K562 (cell line): ENCODE measurements around the gene FXYD4. TPM values are rescaled to one million over a fixed set of nuclear protein-coding genes. Genes with fewer than 3 reads are reported as not detected.

Experiments
- ATAC-seq: fragments of 200-7000 bp; cut with Tn5 transposase; 3 replicates; pipeline ENCODE4 v1.9.1; 2020; ENCODE audit warnings: moderate library complexity
- BruUV-seq: library from RNA; stranded (reverse); fragments of 400-500 nt; replicated peaks from 2 replicates; lab custom pipeline; 2021; lab: Mats Ljungman, UMichigan
- CTCF ChIA-PET: fragments of 300-600 bp; formaldehyde crosslinking; extraction: SDS; loops from one replicate; lab custom pipeline; 2021; ENCODE audit warnings: low intra/inter-chr PET ratio; lab: Yijun Ruan, JAX
- POLR2A ChIA-PET: fragments of 300-600, 350-650 bp; sonication (Branson Sonifier 250); formaldehyde crosslinking; extraction: SDS; loops from one replicate; lab custom pipeline; 2021; ENCODE audit warnings: antibody characterized with exemption, inconsistent platforms; lab: Yijun Ruan, JAX
- DNase-seq, 4 experiments: peaks; one replicate each; pipeline versions ENCODE4 v3.0.0 to v3.0.0-alpha.2; 2011 to 2018; ENCODE audit warnings: low spot score in 3 of 4, mixed read lengths in 3 of 4; ENCODE audit errors: extremely low read depth in 1 of 4
- FAIRE-seq: peaks from 2 replicates; lab custom pipeline; 2011; peaks lifted over from hg19 to GRCh38; lab: Jason Lieb, UNC
- H2AFZ ChIP-seq: 2 replicates; pipeline ENCODE4 v1.6.0; 2011; ENCODE audit warnings: low read depth, low read length, control low read depth, inconsistent platforms
- H3K27ac ChIP-seq: fragments of 200-600 bp; 3 replicates; pipeline ENCODE4 v1.8.0; 2011; ENCODE audit warnings: low read depth, mild to moderate bottlenecking, control low read depth, inconsistent platforms, low read length, moderate library complexity, mixed read lengths; ENCODE audit errors: extremely low read depth
- H3K27me3 ChIP-seq, 2 experiments: fragments of 300-600 bp in 1 of 2; 2 replicates in 1 of 2; 3 replicates in 1 of 2; pipeline versions ENCODE4 v1.6.0 to v1.8.0; 2011; ENCODE audit warnings: inconsistent platforms in 2 of 2, low read length in 2 of 2, mild to moderate bottlenecking in 1 of 2, mixed read lengths in 1 of 2, moderate library complexity in 1 of 2; ENCODE audit not compliant: control insufficient read depth in 2 of 2, insufficient read depth in 2 of 2
- H3K36me3 ChIP-seq: fragments of 300-600 bp; 3 replicates; pipeline ENCODE4 v1.8.0; 2011; ENCODE audit warnings: mild to moderate bottlenecking, low read length, inconsistent platforms; ENCODE audit not compliant: control insufficient read depth, insufficient read depth
- H3K4me1 ChIP-seq, 2 experiments: fragments of 200-600 bp in 1 of 2; replicated peaks in 1 of 2; 2 replicates in 1 of 2; 3 replicates in 1 of 2; pipeline versions ENCODE4 v1.5.1 to v1.8.0; 2011; ENCODE audit warnings: inconsistent platforms in 2 of 2, low read length in 2 of 2, mild to moderate bottlenecking in 1 of 2, mixed read lengths in 1 of 2, moderate library complexity in 1 of 2; ENCODE audit not compliant: control insufficient read depth in 2 of 2, insufficient read depth in 2 of 2
- H3K4me2 ChIP-seq: 2 replicates; pipeline ENCODE4 v1.6.1; 2011; ENCODE audit warnings: low read length, control low read depth, inconsistent platforms, mixed read lengths; ENCODE audit not compliant: insufficient read depth
- H3K4me3 ChIP-seq: fragments of 200-600 bp; sonication (generic), shearing (Covaris generic); 2 replicates; pipeline ENCODE4 v1.5.1; 2016; ENCODE audit warnings: control low read depth, inconsistent platforms
- H3K79me2 ChIP-seq: fragments of 200-600 bp; 3 replicates; pipeline ENCODE4 v1.8.0; 2011; ENCODE audit warnings: low read length, inconsistent platforms; ENCODE audit not compliant: control insufficient read depth, insufficient read depth
- H3K9ac ChIP-seq, 2 experiments: 2 replicates each; pipeline versions ENCODE4 v1.6.0 to v1.6.1; 2011; ENCODE audit warnings: low read depth in 2 of 2, low read length in 2 of 2, control low read depth in 1 of 2, inconsistent platforms in 1 of 2, mild to moderate bottlenecking in 1 of 2, mixed read lengths in 1 of 2; ENCODE audit not compliant: insufficient read depth in 1 of 2
- H3K9me1 ChIP-seq: one replicate; pipeline ENCODE4 v1.6.0; 2011; ENCODE audit warnings: inconsistent platforms, mild to moderate bottlenecking, low read length, moderate library complexity; ENCODE audit not compliant: control insufficient read depth, insufficient read depth
- H3K9me3 ChIP-seq: replicated peaks from 2 replicates; pipeline ENCODE4 v1.5.1; 2011; ENCODE audit warnings: low read depth, low read length, inconsistent platforms; ENCODE audit not compliant: control insufficient read depth, insufficient read depth
- H4K20me1 ChIP-seq: replicated peaks from 2 replicates; pipeline ENCODE4 v1.6.1; 2011; ENCODE audit warnings: low read length, inconsistent platforms, mixed read lengths; ENCODE audit not compliant: control insufficient read depth, insufficient read depth
- ARID1B ChIP-seq: fragments of 450-650 bp; IDR thresholded peaks from 2 replicates; pipeline ENCODE4 v1.6.1; 2016; ENCODE audit warnings: antibody characterized with exemption, mild to moderate bottlenecking, inconsistent platforms
- HMG20B ChIP-seq: fragments of 250-450 bp; sonication (Bioruptor Pico); IDR thresholded peaks from 2 replicates; pipeline ENCODE4 v1.5.0; 2021; ENCODE audit warnings: mild to moderate bottlenecking
- NFXL1 ChIP-seq: fragments of 450-650 bp; formaldehyde crosslinking; IDR thresholded peaks from 2 replicates; pipeline ENCODE4 v1.4.0; 2021; ENCODE audit warnings: mild to moderate bottlenecking
- PHF20 ChIP-seq: fragments of 450-650 bp; IDR thresholded peaks from 2 replicates; pipeline ENCODE4 v1.6.1; 2018; ENCODE audit not compliant: partially characterized antibody
- ZKSCAN1 ChIP-seq: fragments of 150-350 bp; IDR thresholded peaks from 2 replicates; pipeline ENCODE4 v1.6.1; 2016; ENCODE audit warnings: low read depth, low read length
- ZNF133 ChIP-seq: fragments of 250-450 bp; sonication (Bioruptor Pico); IDR thresholded peaks from 2 replicates; pipeline ENCODE4 v1.4.0; 2020; ENCODE audit warnings: mild to moderate bottlenecking
- ZNF384 ChIP-seq: IDR thresholded peaks from 2 replicates; pipeline ENCODE4 v1.6.1; 2012; ENCODE audit warnings: low read depth, low read length, improper control_type of control experiment
- WGBS: fragments of 100-300 bp; shearing (Covaris generic); methylation state at CpG from one replicate; pipeline ENCODE4 v1.1.6; 2016; ENCODE audit warnings: low coverage, mixed read lengths; ENCODE audit not compliant: insufficient coverage; ENCODE audit errors: missing lambda C conversion rate; 5-methylcytosine and 5-hydroxymethylcytosine counted together
- in situ Hi-C: fragments of 300-500 bp; cut with MboI; formaldehyde crosslinking; loops from 4 replicates; pipeline ENCODE4 v1.15.0; 2018; ENCODE audit warnings: inconsistent platforms, mixed read lengths
- intact Hi-C: fragments of 100-400 bp; cut with micrococcal nuclease; formaldehyde crosslinking; loops from 2 replicates; pipeline ENCODE4 v1.14.2; 2022
- polyA plus RNA-seq, 8 experiments: library from polyadenylated mRNA; depleted of rRNA in 4 of 8; stranded (reverse) in 5 of 8; unstranded in 3 of 8; fragments of >200 nt; fragmentation: Nextera tagmentation in 2 of 8; fragmentation: Illumina TruSeq in 1 of 8; extraction: Ambion mirVana in 2 of 8; extraction: Trizol in 1 of 8; gene quantifications; 2 replicates each; pipeline versions ENCODE4 v1.2.1 to v1.2.3, GENCODE V29; 2011 to 2014; ENCODE audit warnings: inconsistent platforms in 1 of 8, missing spikeins in 1 of 8
- total RNA-seq, 7 experiments: library from RNA; depleted of rRNA in 6 of 7; stranded (reverse); fragments of >200 nt in 6 of 7; fragmentation: Illumina TruSeq in 2 of 7; extraction: Trizol in 2 of 7; gene quantifications; 2 replicates each; pipeline versions ENCODE4 v1.2.1 to v1.2.3, GENCODE V29; 2011 to 2021; ENCODE audit warnings: low replicate concordance in 1 of 7
- TF ChIP-seq, protein P1 (sequence below): sonication (generic); formaldehyde crosslinking; IDR thresholded peaks from 2 replicates; pipeline ENCODE4 v1.8.0; 2023; ENCODE audit warnings: mild to moderate bottlenecking, missing genetic modification reagents
- TF ChIP-seq, protein P2 (sequence below): sonication (generic); formaldehyde crosslinking; IDR thresholded peaks from 2 replicates; pipeline ENCODE4 v1.8.1; 2023; ENCODE audit warnings: mild to moderate bottlenecking, missing genetic modification reagents
- TF ChIP-seq, protein P3 (sequence below): sonication (generic); formaldehyde crosslinking; IDR thresholded peaks from 2 replicates; pipeline ENCODE4 v1.8.0; 2022; ENCODE audit warnings: mild to moderate bottlenecking, missing genetic modification reagents, borderline replicate concordance

FXYD4 gene
- total and polyA plus RNA-seq, 9 of the 15 experiments (the other 6 are each of a cell fraction or from before 2014, with no cell fraction given): not detected

DNA sequence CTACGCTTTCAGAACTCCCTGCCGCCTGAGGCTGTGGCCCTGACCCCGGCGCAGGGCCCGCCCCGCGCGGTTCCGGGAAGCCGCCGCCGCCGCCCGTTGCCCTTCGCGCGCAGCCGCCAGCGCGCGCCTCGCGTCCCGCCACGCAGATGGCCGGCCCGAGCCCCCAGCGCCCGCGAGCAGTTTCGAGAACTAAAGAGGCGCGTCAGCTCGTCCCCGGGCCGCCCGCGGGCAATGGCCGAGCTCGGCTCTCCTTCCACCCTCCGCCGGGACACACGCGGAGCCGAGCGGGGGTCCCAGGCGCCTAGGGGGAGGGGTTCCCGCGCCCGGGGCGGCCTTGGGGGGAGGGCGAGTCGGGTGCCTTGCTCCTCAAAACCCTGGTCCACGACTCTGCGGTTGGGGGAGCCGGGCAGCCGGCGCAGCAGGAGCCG, 35.7 kb downstream of the FXYD4 start (continued):
- TF ChIP-seq, protein P1, sequence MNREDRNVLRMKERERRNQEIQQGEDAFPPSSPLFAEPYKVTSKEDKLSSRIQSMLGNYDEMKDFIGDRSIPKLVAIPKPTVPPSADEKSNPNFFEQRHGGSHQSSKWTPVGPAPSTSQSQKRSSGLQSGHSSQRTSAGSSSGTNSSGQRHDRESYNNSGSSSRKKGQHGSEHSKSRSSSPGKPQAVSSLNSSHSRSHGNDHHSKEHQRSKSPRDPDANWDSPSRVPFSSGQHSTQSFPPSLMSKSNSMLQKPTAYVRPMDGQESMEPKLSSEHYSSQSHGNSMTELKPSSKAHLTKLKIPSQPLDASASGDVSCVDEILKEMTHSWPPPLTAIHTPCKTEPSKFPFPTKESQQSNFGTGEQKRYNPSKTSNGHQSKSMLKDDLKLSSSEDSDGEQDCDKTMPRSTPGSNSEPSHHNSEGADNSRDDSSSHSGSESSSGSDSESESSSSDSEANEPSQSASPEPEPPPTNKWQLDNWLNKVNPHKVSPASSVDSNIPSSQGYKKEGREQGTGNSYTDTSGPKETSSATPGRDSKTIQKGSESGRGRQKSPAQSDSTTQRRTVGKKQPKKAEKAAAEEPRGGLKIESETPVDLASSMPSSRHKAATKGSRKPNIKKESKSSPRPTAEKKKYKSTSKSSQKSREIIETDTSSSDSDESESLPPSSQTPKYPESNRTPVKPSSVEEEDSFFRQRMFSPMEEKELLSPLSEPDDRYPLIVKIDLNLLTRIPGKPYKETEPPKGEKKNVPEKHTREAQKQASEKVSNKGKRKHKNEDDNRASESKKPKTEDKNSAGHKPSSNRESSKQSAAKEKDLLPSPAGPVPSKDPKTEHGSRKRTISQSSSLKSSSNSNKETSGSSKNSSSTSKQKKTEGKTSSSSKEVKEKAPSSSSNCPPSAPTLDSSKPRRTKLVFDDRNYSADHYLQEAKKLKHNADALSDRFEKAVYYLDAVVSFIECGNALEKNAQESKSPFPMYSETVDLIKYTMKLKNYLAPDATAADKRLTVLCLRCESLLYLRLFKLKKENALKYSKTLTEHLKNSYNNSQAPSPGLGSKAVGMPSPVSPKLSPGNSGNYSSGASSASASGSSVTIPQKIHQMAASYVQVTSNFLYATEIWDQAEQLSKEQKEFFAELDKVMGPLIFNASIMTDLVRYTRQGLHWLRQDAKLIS (CRISPR knock-in tag): peak; percentile 16; the same call in 1 of the 2 replicates

DNA sequence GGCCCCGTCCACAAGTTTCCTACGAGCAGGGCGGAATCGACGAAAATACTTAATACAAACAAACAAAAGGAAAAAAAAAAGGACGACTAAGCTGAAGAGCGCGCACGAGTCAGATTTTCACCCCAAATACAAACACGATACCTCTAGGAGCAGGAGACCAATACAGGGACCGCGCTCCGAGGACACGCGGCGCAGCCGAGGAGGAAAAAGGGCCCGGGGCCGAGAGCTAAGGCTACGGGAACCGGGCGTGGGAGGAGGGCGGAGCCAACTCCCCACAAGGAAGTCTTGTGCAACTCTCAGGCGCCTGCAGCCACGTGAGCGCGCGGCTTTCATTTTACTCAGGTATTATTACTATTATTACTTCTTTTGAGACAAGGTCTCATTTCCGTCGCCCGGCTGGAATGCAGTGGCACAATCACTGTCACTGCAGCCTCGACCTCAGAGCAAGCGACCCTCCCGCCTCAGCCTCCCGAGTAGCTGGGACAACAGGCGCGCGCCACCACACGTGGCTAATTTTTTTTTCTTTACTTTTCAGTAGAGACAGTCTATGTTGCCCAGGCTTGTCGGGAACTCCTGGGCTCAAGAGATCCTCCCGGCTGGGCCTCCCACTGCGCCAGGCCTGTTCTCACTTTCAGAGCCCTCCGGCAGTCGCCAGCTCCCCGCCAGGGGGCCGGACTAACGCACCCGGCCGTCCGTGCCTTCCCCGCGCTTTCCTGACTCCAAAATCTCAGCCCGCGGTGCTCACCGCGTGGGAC, 36.3 kb downstream of the FXYD4 start:
- Histone ChIP-seq H3K79me2 (peaks cover 70% of the 10 kb centered on the region), H3K4me1 (peaks cover 22 to 50% of the 10 kb centered on the region in 2 experiments; a peak in 4 of 5 replicates), H3K9me1 (no peaks in the 10 kb centered on the region), H3K27me3 (no peaks in the 10 kb centered on the region), H3K4me3 (peak overlapping the region; percentile 82), H3K4me2 (peak overlapping the region; percentile 84), H3K36me3 (peaks cover 32% of the 10 kb centered on the region; the same call in 2 of the 3 replicates), H2AFZ (peak overlapping the region; percentile 38), H3K27ac (peak overlapping the region; percentile 91), H3K9me3 (no peaks in the 10 kb centered on the region), H4K20me1 (peaks cover 34% of the 10 kb centered on the region), H3K9ac (peak overlapping the region; percentile 91 to 99)
- BruUV-seq: TSS peak; percentile 37
- in situ Hi-C loops: no loop called here
- peak; percentile 84 for FAIRE-seq
- DNase-seq: peak; percentile 70 to 97 (median 82)
- ChIA-PET POLR2A (interaction anchor here (0.6 to 3.9 kb wide), 24 partner anchors 10 to 428 kb away, joined by 3 to 60 read pairs (median 4); partner anchors contain the start of gene ZNF487), CTCF (interaction anchor here (0.8 kb wide), 1 partner anchor 28 kb away, joined by 3 read pairs; no protein-coding TSS in a partner anchor)
- under 1% methylated on average over 46 of the region's 56 CpGs for WGBS
- peak; percentile 69 for ATAC-seq
- intact Hi-C loops: loop anchor here (1.0 kb wide), 2 partner anchors 8 to 29 kb away; no protein-coding TSS in a partner anchor
- TF ChIP-seq NFXL1 (CRISPR knock-in tag) (no peak), ARID1B (peak; percentile 50), HMG20B (CRISPR knock-in tag) (peak; percentile 27; the same call in 1 of the 2 replicates), ZKSCAN1 (peak; percentile 36; the same call in 1 of the 2 replicates), PHF20 (no peak), ZNF133 (CRISPR knock-in tag) (no peak), ZNF384 (peak; percentile 51)
- TF ChIP-seq, protein P2, sequence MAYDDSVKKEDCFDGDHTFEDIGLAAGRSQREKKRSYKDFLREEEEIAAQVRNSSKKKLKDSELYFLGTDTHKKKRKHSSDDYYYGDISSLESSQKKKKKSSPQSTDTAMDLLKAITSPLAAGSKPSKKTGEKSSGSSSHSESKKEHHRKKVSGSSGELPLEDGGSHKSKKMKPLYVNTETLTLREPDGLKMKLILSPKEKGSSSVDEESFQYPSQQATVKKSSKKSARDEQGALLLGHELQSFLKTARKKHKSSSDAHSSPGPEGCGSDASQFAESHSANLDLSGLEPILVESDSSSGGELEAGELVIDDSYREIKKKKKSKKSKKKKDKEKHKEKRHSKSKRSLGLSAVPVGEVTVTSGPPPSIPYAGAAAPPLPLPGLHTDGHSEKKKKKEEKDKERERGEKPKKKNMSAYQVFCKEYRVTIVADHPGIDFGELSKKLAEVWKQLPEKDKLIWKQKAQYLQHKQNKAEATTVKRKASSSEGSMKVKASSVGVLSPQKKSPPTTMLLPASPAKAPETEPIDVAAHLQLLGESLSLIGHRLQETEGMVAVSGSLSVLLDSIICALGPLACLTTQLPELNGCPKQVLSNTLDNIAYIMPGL (CRISPR knock-in tag): 0 out of 2 replicates have a peak, but pooled peaks have one; percentile 7
- TF ChIP-seq, protein P3, sequence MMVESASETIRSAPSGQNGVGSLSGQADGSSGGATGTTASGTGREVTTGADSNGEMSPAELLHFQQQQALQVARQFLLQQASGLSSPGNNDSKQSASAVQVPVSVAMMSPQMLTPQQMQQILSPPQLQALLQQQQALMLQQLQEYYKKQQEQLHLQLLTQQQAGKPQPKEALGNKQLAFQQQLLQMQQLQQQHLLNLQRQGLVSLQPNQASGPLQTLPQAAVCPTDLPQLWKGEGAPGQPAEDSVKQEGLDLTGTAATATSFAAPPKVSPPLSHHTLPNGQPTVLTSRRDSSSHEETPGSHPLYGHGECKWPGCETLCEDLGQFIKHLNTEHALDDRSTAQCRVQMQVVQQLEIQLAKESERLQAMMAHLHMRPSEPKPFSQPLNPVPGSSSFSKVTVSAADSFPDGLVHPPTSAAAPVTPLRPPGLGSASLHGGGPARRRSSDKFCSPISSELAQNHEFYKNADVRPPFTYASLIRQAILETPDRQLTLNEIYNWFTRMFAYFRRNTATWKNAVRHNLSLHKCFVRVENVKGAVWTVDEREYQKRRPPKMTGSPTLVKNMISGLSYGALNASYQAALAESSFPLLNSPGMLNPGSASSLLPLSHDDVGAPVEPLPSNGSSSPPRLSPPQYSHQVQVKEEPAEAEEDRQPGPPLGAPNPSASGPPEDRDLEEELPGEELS (CRISPR knock-in tag): no peak
